Stimulated activated CD4-positive, alpha-beta T cell treated with anti-CD3 and anti-CD28 coated beads, Interleukin-12 subunit alpha, Interleukin-12 subunit beta, amount 100 ng/mL, for 24 hours (primary cell): ENCODE measurements around the gene ANKFY1.

ENCODE experiments used
- DNase-seq, 2 experiments: peaks; one replicate each; pipeline ENCODE4 v3.0.0-alpha.2; 2020; ENCODE audit warnings: low read depth in 2 of 2

ANKFY1 gene, protein sequence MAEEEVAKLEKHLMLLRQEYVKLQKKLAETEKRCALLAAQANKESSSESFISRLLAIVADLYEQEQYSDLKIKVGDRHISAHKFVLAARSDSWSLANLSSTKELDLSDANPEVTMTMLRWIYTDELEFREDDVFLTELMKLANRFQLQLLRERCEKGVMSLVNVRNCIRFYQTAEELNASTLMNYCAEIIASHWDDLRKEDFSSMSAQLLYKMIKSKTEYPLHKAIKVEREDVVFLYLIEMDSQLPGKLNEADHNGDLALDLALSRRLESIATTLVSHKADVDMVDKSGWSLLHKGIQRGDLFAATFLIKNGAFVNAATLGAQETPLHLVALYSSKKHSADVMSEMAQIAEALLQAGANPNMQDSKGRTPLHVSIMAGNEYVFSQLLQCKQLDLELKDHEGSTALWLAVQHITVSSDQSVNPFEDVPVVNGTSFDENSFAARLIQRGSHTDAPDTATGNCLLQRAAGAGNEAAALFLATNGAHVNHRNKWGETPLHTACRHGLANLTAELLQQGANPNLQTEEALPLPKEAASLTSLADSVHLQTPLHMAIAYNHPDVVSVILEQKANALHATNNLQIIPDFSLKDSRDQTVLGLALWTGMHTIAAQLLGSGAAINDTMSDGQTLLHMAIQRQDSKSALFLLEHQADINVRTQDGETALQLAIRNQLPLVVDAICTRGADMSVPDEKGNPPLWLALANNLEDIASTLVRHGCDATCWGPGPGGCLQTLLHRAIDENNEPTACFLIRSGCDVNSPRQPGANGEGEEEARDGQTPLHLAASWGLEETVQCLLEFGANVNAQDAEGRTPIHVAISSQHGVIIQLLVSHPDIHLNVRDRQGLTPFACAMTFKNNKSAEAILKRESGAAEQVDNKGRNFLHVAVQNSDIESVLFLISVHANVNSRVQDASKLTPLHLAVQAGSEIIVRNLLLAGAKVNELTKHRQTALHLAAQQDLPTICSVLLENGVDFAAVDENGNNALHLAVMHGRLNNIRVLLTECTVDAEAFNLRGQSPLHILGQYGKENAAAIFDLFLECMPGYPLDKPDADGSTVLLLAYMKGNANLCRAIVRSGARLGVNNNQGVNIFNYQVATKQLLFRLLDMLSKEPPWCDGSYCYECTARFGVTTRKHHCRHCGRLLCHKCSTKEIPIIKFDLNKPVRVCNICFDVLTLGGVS

DNA sequence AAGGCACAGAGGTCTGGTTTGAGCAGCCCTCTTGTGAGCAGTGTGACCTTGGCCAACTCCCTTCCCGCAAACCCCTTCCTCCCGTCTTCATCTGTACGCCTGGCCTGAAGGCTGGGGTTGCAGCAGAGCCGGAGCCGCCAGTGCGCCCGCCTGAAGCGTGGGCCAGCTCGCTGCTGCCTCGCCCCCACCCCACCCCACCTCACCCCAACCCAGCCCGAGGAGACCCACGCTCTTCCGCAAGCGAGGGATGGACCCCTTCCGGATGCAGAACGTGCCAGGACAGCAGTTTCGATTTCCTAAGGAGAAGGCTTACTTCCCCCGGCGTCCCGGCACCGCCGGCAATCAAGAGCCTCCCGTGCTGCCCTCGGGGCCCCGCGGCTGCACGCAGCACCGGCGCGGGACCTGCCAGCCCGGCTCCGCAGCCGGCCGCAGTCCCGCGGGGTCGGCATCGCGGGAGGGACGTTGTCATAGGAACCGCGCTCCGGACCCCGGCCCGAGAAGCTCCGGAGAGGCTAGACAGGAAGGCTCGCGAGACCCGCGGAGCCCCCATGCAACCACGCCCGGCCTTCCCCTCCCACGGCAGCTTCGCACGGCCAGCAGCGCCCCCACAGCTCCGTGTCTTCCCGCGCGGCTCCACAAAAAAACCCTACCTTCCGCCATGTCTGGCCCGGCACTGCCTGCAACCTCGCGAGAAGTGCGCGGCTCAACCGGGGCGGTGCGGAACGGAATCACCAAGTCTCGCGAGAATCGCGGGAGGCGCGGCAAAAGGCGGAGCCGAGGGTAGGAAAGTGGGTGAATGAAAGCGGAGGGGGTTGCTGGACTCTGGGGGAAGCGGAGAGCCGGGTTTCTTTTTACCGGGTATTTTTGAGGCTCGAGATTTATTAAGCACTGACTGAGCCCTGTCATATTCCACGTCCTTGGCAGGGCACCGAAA lies at the start of gene ANKFY1:
ANKFY1 (minus strand) TSS at position 698 of the 934 bp plus-strand sequence; CDS start at position 660, 38 bp downstream.
- peak; percentile 97 to 98 for DNase-seq

DNA sequence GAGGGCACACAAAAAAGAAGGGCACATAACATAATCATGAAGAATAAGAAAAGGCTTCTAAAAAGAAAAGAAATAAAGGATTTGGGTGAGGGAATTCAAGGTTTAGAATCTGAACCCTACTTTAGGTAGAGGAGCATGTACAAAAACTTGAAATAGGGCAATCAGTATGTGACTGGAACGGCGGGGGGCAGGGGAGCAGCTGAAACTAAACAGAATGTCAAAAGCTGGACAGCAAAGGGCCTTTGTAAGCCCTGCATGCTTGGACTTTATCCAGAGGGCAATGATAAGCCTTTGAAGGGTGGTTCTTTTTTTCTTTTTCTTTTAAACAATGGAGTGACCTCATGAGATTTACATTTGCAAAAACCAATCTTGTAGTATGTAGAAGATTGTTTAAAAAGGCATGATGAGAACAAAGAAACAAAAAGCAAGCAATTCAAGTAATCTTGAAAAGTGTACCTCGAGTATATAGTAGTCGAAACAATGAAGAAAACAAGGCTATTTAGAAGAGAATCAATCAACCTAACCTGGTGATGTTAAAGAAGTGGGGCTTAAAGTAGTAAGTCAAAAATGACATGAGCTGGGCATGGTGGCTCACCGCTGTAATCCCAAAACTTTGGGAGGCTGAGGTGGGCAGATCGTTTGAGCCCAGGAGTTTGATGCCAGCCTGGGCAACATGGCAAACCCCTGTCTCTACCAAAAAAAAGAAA lies 46.7 kb upstream of the ANKFY1 start:
- DNase-seq, result no peak

DNA sequence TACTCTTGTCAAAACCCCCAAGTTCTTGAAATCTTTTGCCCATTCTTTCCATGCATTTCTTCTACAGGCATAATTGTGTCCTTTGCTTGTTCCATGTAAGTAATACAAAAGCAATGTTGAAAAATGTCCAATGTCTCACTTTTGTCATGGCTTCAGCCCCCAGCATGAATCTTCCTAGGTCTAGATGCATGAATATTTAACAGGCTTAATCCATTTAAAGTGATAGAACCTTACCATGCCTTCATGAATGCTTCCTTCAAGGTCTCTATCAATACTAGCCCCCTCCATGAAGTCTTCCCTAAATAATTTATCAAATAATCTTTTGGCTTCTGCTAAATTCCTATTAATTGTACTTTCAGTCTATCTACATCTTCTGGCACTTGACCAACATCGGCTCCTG lies 46.1 kb upstream of the ANKFY1 start:
- no peak for DNase-seq

DNA sequence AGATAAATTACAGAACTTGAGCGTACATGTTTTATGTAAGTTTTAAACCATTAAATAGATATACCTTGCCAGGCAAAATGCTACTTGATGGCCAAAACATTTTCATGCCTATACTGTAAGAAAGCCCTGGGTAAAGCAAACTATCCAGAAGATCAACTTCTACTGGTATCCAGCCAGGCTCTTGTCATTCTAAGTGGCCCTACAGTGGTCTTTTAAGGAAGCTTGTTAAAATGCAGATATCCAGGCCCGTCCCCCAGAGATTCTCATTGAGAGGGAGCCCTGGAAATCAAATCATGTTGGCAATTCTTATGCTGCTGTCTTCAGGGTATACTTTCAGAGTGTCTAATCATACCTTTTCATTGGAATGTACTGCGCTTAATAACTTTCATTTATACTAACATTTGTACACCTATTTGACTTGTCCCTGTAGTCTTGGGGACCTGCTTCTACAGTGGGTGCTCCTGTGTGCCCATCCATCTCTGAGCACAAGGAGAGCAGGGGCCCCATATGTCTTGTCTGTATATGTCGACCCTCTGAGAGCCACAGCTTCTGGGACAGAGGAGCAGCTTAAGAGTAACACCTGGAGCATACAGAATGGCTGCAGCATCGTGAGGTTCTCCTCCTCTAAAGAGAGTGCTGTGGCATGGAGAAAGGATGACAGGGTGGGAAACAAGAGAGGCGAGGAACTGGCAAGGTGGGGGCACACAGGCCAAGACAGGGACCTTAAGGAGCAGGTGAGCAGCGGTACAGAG lies 43.6 kb upstream of the ANKFY1 start:
- no peak for DNase-seq

DNA sequence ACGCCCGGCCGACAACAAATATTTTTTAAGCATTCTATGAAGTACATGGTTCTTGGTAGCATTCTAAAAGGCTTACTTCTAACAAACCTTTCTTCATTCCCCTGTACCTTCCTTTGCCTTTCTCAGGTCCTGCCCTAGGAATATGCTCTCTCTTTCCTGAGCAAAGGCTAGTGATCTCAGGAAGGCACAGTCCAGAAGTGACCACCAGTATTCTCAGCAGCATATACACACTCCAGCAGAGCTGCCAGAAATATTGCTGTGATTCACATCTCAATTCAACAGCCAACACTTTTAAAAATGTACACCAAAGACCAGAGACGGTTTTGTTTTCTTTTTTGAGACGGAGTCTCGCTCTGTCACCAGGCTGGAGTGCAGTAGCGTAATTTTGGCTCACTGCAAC lies 41.4 kb upstream of the ANKFY1 start:
- DNase-seq, result no peak

DNA sequence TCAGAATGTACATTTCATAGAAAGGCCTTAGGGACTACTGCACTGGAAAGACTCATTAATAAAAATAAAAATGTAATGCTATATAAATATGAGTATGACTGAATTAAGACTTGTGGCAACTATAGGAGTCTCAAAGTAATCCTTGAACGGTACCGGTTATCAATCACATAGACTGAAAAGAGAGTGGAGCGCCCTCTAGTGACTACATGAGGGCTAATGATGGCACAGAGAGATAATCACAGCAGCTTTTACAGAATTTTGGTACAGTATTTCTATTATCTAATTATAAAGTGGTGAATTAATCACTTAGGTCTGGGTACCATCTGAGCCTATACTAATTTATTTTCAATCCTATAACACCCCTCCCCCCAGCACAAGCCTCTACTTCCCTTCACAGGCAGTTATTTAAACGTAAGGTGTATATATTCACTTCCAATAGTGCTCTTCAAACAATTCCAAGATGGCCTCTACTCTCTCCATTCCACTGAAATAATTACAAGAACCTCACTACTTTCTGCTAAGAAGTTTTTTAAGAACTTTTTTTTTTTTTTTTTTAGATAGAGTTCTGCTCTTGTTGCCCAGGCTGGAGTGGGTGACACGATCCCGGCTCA lies 40.7 kb upstream of the ANKFY1 start:
- peak in 1 of 2 experiments; percentile 51 for DNase-seq

DNA sequence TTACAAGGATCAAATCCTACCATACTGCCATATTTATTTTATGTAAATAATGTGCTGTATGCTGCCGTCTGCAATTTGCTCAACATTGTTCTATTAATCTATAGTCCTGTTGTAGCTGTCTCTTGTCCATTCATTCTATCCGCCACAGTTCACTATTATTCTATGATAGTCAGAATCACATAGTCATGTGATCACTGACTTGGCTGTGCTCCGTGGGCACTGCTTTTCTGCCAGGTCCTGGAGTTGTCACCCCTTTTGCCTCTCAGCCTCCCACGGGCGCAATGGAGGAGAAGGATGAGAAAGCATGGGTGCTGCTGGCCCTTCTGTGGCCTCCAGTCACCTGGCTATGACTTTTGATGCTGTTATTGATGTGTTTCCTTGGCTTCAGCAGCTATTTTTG lies 37.3 kb upstream of the ANKFY1 start:
- no peak for DNase-seq

DNA sequence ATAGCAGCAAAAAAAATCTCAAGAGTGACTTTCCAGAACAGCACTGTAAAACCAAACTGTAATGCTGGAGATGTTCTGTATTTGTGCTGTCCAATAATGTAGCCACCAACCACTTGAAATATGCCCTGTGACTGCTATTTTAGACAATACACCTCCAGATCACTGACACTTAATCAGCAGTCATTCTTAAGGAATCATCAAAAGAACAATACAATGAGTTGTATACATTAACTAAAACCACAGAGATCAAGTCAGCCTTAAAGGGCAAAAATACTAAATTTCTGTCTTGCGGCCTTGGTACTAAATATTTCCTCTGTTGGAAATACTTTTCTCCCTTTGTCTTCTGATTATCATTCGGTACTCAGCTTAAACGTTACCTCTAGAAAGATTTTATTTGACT lies 33.6 kb upstream of the ANKFY1 start:
- no peak for DNase-seq

DNA sequence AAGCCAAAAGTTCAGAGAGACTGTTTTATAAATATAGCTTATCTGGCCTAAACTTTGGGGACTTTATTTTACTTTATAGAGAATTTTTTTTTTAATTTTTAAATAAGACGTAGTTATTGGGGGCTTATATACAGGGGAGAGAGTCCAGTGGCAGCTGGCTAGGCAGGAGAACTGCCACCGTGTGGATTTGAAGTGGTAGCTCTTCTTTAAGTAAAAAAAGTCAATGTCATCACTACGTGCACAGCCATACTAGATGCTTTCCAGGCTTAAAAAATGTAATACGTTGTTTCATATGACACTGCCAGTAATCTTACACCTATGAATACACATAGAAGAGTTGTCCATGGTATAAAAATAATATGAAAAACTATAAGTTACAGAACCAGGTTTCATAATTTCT lies 31.9 kb upstream of the ANKFY1 start:
- no peak for DNase-seq

DNA sequence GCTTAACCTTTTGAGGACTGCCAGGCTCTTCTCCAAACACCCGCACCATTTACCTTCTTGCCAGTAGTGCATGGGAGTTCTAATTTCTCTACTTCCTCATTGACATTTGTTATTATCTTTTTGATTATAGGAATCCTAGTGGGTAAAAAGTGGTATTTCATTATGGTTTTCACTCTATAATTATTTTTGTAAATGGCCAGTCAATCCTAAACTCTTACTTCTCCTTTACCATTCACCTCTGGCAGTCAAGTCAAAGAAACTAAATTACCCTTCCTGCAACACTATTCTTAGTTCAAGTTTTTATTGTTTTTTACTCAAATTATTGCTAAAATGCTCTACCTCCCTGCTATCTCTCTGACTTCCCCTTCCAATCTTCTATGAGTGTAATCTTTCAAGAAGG lies 29.8 kb upstream of the ANKFY1 start:
- no peak for DNase-seq

DNA sequence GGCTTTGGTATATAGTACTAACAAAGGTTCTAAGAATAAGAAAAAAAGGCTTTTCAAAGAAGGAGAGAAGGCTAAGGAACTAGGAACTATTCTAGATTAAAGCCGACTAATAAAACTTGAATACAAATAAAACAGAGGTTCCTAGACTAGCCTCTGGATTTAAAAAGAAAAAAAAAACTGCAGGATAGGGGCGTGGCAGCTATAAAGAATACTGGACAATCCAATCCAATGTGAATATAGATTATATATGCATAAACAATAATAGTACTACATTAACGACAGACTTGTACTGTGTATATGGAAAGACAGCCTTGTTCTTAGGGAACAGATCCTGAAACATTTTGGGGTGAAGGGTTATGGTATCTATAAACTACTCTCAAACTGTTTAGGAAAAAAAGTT lies 23.9 kb upstream of the ANKFY1 start:
- DNase-seq, result no peak

DNA sequence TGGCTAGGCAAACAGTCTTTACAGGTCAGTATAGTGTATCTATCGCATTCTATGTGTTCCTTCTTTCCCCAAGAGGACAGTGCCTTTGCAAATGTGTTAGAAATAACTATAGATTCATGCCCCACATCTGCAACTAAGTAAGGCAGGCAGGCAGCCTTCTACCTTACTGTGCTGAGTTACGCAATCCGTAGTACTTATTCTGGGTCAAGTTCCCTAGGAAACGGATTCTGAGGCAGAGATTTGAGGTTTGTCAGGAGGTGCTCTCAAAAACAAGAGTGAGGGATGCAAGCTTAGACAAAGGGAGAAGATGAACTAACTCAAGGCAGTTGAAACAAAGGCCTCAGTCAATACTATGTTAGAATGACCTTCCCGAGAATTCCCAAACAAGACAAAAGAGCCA lies 12.7 kb upstream of the ANKFY1 start:
- DNase-seq, result no peak

DNA sequence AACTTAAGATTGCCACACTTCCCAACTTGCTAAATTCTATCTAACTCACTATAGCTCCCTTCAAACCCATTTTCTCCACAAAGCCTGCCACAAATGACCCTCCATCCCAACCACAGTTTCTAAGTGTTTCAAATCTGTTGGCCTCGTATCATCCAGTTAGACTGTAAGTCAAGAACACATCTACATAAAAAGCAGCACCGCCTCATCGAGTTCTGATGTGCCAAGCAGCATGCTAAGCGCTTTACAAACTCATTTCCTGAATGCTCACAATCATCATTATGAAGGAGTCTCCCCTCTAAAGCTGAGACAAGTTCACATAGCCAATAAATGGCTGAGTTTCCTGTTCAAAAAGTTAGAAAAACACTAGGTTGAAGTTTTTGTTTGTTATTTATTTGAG lies 9.2 kb upstream of the ANKFY1 start:
- DNase-seq, result no peak

DNA sequence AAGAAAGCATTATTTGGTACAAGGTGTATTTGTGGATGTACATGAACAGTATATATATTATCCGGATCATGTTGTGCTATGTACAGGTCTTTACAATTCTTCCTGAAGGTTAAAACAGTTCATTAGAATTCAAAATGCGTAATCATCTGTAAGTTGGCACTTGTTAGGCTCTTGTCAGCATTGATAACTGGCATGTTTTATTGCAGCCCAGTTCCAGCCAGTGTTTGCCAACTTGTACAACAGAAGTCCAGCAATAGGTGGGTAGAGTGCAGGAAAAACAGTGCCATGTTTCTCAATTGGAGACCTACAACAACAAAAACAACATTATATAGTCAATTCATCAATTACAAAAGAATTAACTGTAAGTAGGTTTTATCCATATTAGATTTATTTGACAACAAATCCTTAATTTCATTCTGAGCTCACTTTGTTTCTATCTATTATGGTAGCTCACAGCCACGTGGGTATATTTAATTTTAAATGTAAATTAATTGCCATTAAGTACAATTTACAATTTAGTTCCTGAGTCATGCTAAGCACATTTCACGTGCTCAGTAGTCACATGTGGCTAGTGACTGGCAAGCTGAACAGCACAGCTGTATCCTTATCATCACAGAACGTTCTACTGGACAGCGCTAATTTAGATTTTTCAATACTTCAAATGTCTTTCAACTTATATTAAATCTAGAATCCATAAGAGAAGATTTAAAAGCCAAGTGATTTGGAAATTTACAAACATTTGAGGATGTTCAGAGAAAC lies 8.6 kb upstream of the ANKFY1 start:
- DNase-seq, result no peak

DNA sequence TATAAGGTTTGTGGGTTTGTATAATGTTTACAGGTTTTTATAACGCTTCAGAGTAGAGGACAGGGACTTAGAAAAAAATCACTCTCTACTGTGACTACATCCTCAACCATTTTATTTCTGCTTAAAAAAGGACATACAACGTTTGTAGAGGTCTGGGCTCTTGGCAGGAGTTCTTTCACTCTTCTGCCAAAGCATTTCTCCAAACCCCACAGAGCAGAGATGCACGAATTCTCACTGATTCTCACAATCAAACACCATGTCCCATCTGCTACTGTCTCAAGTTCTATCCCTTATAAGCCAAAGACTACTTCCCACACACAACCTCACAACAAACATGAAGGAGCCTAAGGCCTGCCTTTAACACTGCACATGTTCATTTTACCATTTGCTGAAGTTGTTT lies 7.0 kb upstream of the ANKFY1 start:
- DNase-seq, result no peak

DNA sequence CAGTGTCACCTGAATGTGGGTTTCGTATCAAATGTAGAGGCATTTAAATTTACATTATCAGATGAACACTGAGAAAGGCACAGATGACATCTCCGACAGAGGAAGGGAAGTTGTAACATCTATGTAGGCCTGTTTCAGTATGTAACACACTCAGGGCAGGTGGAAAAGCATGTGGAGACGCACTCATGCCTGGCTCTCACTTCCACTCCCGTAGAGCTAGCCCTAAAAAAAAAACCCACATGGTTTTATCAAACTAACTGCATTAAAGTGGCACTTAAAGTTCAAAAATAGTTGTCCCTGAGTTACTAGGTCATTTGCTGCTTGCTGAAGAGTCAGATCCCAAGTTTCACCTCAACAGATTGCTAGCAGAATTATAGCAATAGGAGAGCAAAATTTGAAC lies 6.1 kb upstream of the ANKFY1 start:
- no peak for DNase-seq

DNA sequence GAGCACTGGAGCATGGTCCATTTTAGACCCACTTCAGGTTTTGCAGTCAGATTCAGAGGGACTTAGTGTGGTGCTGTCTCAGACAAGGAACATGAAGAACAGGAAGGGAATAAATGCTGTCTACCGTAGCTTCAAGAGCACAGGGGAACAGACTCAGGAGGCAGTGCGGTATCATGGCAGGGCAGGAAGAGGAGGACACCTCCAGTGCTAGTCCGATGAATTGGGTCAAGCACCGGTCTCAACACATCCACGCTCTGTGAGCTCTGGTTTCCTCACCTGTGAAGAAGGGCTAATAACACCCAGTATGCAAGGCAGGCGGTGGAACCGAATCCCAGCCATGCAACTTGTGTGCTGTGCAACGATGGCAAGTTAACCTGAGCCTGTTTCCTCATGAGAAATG lies 3.6 kb upstream of the ANKFY1 start:
- no peak for DNase-seq

DNA sequence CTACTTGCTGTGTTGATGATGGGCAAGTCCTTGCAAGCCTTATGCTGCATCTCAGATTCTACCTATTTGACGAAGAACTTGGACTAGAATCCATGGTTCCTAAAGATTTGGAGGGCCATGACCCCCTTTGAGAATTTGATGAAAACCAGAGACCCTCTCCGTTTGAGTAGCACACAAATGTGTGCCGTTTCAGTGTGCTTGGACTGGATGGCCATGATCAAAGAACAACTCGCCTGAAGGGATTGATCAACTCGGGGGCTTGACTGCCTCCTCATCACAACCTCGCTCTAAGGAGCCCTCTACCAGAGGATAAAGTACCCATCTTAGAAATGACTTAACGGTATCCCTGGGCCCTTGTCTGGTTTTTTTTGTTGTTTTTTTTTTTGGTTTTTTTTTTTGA lies 2.8 kb upstream of the ANKFY1 start:
- DNase-seq, result no peak

DNA sequence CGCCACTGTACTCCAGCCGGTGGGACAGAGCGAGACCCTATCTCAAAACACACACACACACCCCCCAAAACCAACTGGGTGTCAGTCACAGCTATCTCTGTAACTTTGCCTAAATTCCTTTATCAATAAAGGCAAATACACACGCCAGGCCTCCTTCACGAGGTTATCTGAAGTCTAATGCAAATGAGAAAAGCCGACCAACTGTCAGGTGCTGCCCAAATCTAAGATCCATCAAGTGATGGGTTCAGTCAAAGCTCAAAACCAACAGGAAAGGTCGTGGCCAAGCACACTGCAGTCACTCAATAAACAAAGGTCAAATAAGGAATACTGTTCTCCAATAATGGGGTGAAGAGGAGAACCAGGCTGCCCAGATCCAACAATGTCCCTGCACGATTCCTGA lies 1.1 kb downstream of the ANKFY1 start:
- DNase-seq, result no peak
